HG03196 (cell line): ENCODE measurements around the gene TLX1.
"Not testable (repeated sequence)": the region's sequence is repeated elsewhere in the genome, so short reads cannot be mapped to it uniquely, and the experiment has no call there.

Source experiments
- ATAC-seq: cut with Tn5 transposase; IDR thresholded peaks from one replicate; pipeline ENCODE4 v1.9.1; 2021; ENCODE audit not compliant: unreplicated experiment

TLX1 gene

GRCh38 chr10:101146392-101147251 is 15.5 kb downstream of the TLX1 start:
- ATAC-seq: no peak

GRCh38 chr10:101151395-101151794 is 20.3 kb downstream of the TLX1 start:
- no peak for ATAC-seq

- ATAC-seq: no peak
These were observed 21.2 kb downstream of the TLX1 start for GRCh38 chr10:101152316-101152715.

GRCh38 chr10:101154506-101154905 is 23.4 kb downstream of the TLX1 start:
- ATAC-seq: not testable (repeated sequence)

- ATAC-seq: no peak
These were observed 24.8 kb downstream of the TLX1 start for GRCh38 chr10:101155896-101156295.

GRCh38 chr10:101157756-101158458 is 26.8 kb downstream of the TLX1 start:
- ATAC-seq: no peak

GRCh38 chr10:101158459-101159058 is 27.5 kb downstream of the TLX1 start:
- no peak for ATAC-seq

- ATAC-seq: no peak
These were observed 30.6 kb downstream of the TLX1 start for GRCh38 chr10:101161494-101162299.

GRCh38 chr10:101162677-101163076 is 31.6 kb downstream of the TLX1 start:
- ATAC-seq: no peak

- ATAC-seq: no peak
These were observed 32.9 kb downstream of the TLX1 start for GRCh38 chr10:101164020-101164419.

- no peak for ATAC-seq
These were observed 34.6 kb downstream of the TLX1 start for GRCh38 chr10:101165736-101166135.

- ATAC-seq: no peak
These were observed 35.3 kb downstream of the TLX1 start for GRCh38 chr10:101166430-101166829.

GRCh38 chr10:101172741-101173140 is 41.6 kb downstream of the TLX1 start:
- ATAC-seq: no peak

- ATAC-seq: no peak
These were observed 43.2 kb downstream of the TLX1 start for GRCh38 chr10:101174319-101174718.

- ATAC-seq: no peak
These were observed 45.5 kb downstream of the TLX1 start for GRCh38 chr10:101176577-101176976.

GRCh38 chr10:101182936-101183335 is 51.8 kb downstream of the TLX1 start:
- no peak for ATAC-seq

GRCh38 chr10:101183458-101184183 is 52.5 kb downstream of the TLX1 start:
- no peak for ATAC-seq
